H9 (cell line): ENCODE measurements around the gene ATAD3C. TPM values are rescaled to one million over a fixed set of nuclear protein-coding genes. Genes with fewer than 3 reads are reported as not detected.

Experiments used
- DNase-seq: peaks from one replicate; pipeline ENCODE4 v3.0.0-alpha.2; 2017
- H2AFZ ChIP-seq: one replicate; pipeline ENCODE4 v1.6.1; 2013; ENCODE audit warnings: mild to moderate bottlenecking, low read length, control low read depth, moderate library complexity
- H2AK5ac ChIP-seq: 2 replicates; pipeline ENCODE4 v1.6.1; 2013; ENCODE audit warnings: low read length, control low read depth, mixed read lengths; ENCODE audit not compliant: insufficient read length
- H2BK120ac ChIP-seq: one replicate; pipeline ENCODE4 v1.6.1; 2013; ENCODE audit warnings: low read depth, mild to moderate bottlenecking, low read length, control low read depth, inconsistent platforms; ENCODE audit not compliant: poor library complexity, severe bottlenecking
- H2BK12ac ChIP-seq: 2 replicates; pipeline ENCODE4 v1.6.1; 2013; ENCODE audit warnings: low read length, control low read depth, mixed read lengths, low read depth; ENCODE audit not compliant: insufficient read length
- H2BK15ac ChIP-seq: 2 replicates; pipeline ENCODE4 v1.6.1; 2013; ENCODE audit warnings: low read depth, low read length, control low read depth
- H2BK20ac ChIP-seq: one replicate; pipeline ENCODE4 v1.6.1; 2013; ENCODE audit warnings: low read depth, mild to moderate bottlenecking, low read length, control low read depth, inconsistent platforms; ENCODE audit not compliant: poor library complexity, severe bottlenecking
- H2BK5ac ChIP-seq: 2 replicates; pipeline ENCODE4 v1.6.1; 2013; ENCODE audit warnings: low read length, control low read depth, mixed read lengths; ENCODE audit not compliant: insufficient read length
- H3K14ac ChIP-seq: 2 replicates; pipeline ENCODE4 v1.6.1; 2013; ENCODE audit warnings: low read length, control low read depth; ENCODE audit not compliant: insufficient read depth
- H3K18ac ChIP-seq: 2 replicates; pipeline ENCODE4 v1.6.1; 2013; ENCODE audit warnings: low read depth, mild to moderate bottlenecking, mixed read lengths, low read length, control low read depth; ENCODE audit not compliant: insufficient read length
- H3K23ac ChIP-seq: 2 replicates; pipeline ENCODE4 v1.6.1; 2013; ENCODE audit warnings: low read length, control low read depth, mixed read lengths, low read depth; ENCODE audit not compliant: insufficient read length
- H3K23me2 ChIP-seq: 2 replicates; pipeline ENCODE4 v1.6.1; 2013; ENCODE audit warnings: low read depth, mild to moderate bottlenecking, mixed read lengths, low read length, control low read depth; ENCODE audit not compliant: insufficient read length, poor library complexity, severe bottlenecking
- H3K27ac ChIP-seq: 2 replicates; pipeline ENCODE4 v1.5.1; 2013; ENCODE audit warnings: low read length, control low read depth, mixed read lengths, low read depth; ENCODE audit not compliant: insufficient read length
- H3K27me3 ChIP-seq: 2 replicates; pipeline ENCODE4 v1.6.1; 2013; ENCODE audit warnings: low read length, control low read depth, inconsistent platforms; ENCODE audit not compliant: insufficient read depth
- H3K4ac ChIP-seq: 2 replicates; pipeline ENCODE4 v1.6.1; 2013; ENCODE audit warnings: low read depth, mild to moderate bottlenecking, control low read depth, inconsistent platforms, low read length, moderate library complexity
- H3K4me1 ChIP-seq: 2 replicates; pipeline ENCODE4 v1.6.1; 2013; ENCODE audit warnings: low read length, control low read depth, inconsistent platforms; ENCODE audit not compliant: insufficient read depth
- H3K4me2 ChIP-seq: 2 replicates; pipeline ENCODE4 v1.6.1; 2013; ENCODE audit warnings: low read length, control low read depth, mixed read lengths; ENCODE audit not compliant: insufficient read length, insufficient read depth
- H3K56ac ChIP-seq: 2 replicates; pipeline ENCODE4 v1.6.1; 2013; ENCODE audit warnings: low read depth, mild to moderate bottlenecking, mixed read lengths, low read length, control low read depth; ENCODE audit not compliant: insufficient read length
- H3K79me1 ChIP-seq: 2 replicates; pipeline ENCODE4 v1.6.1; 2013; ENCODE audit warnings: low read depth, mild to moderate bottlenecking, moderate library complexity, low read length, control low read depth, inconsistent platforms; ENCODE audit not compliant: insufficient read depth, poor library complexity, severe bottlenecking
- H3K79me2 ChIP-seq: 2 replicates; pipeline ENCODE4 v1.6.1; 2013; ENCODE audit warnings: low read length, control low read depth, inconsistent platforms; ENCODE audit not compliant: insufficient read depth
- H3K9ac ChIP-seq: 2 replicates; pipeline ENCODE4 v1.6.1; 2013; ENCODE audit warnings: low read length, control low read depth, mixed read lengths; ENCODE audit not compliant: insufficient read length; ENCODE audit errors: extremely low read depth
- H3K9me3 ChIP-seq: one replicate; pipeline ENCODE4 v1.6.1; 2013; ENCODE audit warnings: low read depth, low read length, inconsistent platforms; ENCODE audit not compliant: control insufficient read depth
- H3T11ph ChIP-seq: one replicate; pipeline ENCODE4 v1.6.1; 2013; ENCODE audit warnings: mild to moderate bottlenecking, low read length, control low read depth, inconsistent platforms
- H4K20me1 ChIP-seq: one replicate; pipeline ENCODE4 v1.6.1; 2013; ENCODE audit not compliant: control insufficient read depth, insufficient read length, insufficient read depth
- H4K5ac ChIP-seq: 2 replicates; pipeline ENCODE4 v1.6.1; 2013; ENCODE audit warnings: low read depth, mild to moderate bottlenecking, mixed read lengths, low read length, control low read depth; ENCODE audit not compliant: insufficient read length
- H4K8ac ChIP-seq: replicated peaks from 2 replicates; pipeline ENCODE4 v1.6.1; 2013; ENCODE audit warnings: low read length, control low read depth, mixed read lengths, low read depth; ENCODE audit not compliant: insufficient read length
- H4K91ac ChIP-seq: 2 replicates; pipeline ENCODE4 v1.6.1; 2013; ENCODE audit warnings: low read depth, mild to moderate bottlenecking, moderate library complexity, mixed read lengths, low read length, control low read depth; ENCODE audit not compliant: insufficient read length
- H3K27ac Mint-ChIP-seq, 3 experiments: 2 replicates in 2 of 3; 3 replicates in 1 of 3; pipeline ENCODE4 v1.8.0; 2020 to 2021; ENCODE audit warnings: mixed read lengths in 3 of 3, mild to moderate bottlenecking in 1 of 3, moderate library complexity in 1 of 3
- H3K27me3 Mint-ChIP-seq: 2 replicates; pipeline ENCODE4 v1.8.0; 2021; ENCODE audit warnings: low read depth, mild to moderate bottlenecking, moderate library complexity, mixed read lengths
- H3K36me3 Mint-ChIP-seq, 3 experiments: 2 replicates in 2 of 3; 3 replicates in 1 of 3; pipeline ENCODE4 v1.8.0; 2020 to 2021; ENCODE audit warnings: low read depth in 3 of 3, mixed read lengths in 3 of 3; ENCODE audit not compliant: insufficient read depth in 1 of 3
- H3K4me1 Mint-ChIP-seq, 2 experiments: 2 replicates each; pipeline ENCODE4 v1.8.0; 2020; ENCODE audit warnings: mixed read lengths in 2 of 2
- H3K4me3 Mint-ChIP-seq, 2 experiments: 2 replicates in 1 of 2; 3 replicates in 1 of 2; pipeline ENCODE4 v1.8.0; 2020 to 2021; ENCODE audit warnings: mild to moderate bottlenecking in 2 of 2, mixed read lengths in 2 of 2, moderate library complexity in 1 of 2
- H3K9me3 Mint-ChIP-seq, 2 experiments: 2 replicates in 1 of 2; 3 replicates in 1 of 2; pipeline ENCODE4 v1.8.0; 2020; ENCODE audit warnings: mild to moderate bottlenecking in 2 of 2, mixed read lengths in 2 of 2, moderate library complexity in 1 of 2
- CTCF ChIP-seq: fragments of 200-600 bp; sonication (generic); conservative IDR thresholded peaks from 3 replicates; pipeline ENCODE4 v1.8.0; 2021; ENCODE audit warnings: antibody characterized with exemption, mild to moderate bottlenecking
- WGBS: extraction: QIAGEN DNeasy Blood & Tissue Kit; methylation state at CpG from one replicate; pipeline ENCODE4 v1.1.7; 2013; ENCODE audit warnings: missing lambda C conversion rate, low lambda C conversion rate, mixed read lengths; ENCODE audit not compliant: insufficient read length; ENCODE audit errors: extremely low coverage; 5-methylcytosine and 5-hydroxymethylcytosine counted together
- total RNA-seq: library from RNA; stranded (reverse); gene quantifications from 2 replicates; pipeline ENCODE4 v1.2.1, GENCODE V29; 2021

ATAD3C gene
- total RNA-seq, 1 experiment from 2014 or later, result 7.7 TPM

DNA sequence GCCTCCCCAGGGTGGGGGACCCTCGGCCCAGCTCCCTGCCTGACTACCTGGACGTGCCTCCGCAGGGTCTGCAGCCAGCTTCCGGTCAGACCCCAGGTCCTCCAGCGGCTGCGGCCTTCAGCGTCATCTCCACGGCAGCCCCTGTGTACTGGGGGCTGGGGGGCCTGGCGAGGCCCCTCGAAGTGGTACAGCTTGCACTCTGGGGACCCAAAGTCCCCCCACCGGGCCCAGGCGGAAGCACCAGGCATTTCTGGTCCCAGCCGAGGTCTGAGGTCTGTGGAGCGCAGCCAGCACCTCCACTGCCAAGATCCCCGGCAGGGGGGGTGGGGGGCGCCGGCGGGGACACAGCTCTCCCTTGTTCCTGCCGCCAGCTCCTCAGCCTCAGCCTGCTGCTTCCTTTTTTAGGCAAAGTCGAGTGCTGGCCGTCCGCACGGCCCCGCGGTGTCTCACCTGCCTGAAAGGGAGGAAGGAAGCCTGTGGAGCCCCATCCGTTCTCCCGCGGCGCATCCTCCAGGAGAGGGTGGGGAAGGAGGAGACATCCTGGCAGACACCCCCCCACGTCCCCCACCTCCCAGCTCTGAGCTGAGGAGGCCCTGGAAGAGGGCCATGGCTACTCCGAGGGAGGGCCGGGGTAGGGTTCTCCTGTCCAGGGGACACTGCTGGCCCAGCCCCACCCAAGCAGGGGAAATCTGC lies 15.2 kb upstream of the ATAD3C start:
- H3K9ac ChIP-seq, result no peak overlapping the region
- H3K27me3 Mint-ChIP-seq, result no peaks in the 10 kb centered on the region
- H4K5ac ChIP-seq, result no peak overlapping the region
- no peak overlapping the region for H3K56ac ChIP-seq
- H3K4me3 Mint-ChIP-seq, result peak overlapping the region; percentile 64 to 81; a peak in 4 of 5 replicates
- H3K4me1 Mint-ChIP-seq, result peaks cover 31 to 46% of the 10 kb centered on the region in 2 experiments
- no peak overlapping the region for H3K23ac ChIP-seq
- no peak overlapping the region for H2BK12ac ChIP-seq
- no peaks in the 10 kb centered on the region for H3K36me3 Mint-ChIP-seq
- no peak overlapping the region for H3T11ph ChIP-seq
- H3K4ac ChIP-seq, result no peak overlapping the region
- peak overlapping the region; percentile 59 for H3K4me2 ChIP-seq
- H3K27ac ChIP-seq, result no peak overlapping the region
- H3K27ac Mint-ChIP-seq, result peak overlapping the region in 1 of 3 experiments; percentile 57; a peak in 1 of 7 replicates
- DNase-seq, result peak; percentile 76
- no peaks in the 10 kb centered on the region for H3K9me3 ChIP-seq
- peak overlapping the region; percentile 39; the same call in 1 of the 2 replicates for H3K14ac ChIP-seq
- H4K8ac ChIP-seq, result no peak overlapping the region
- TF ChIP-seq CTCF, result no peak
- H2BK120ac ChIP-seq, result no peak overlapping the region
- H3K79me1 ChIP-seq, result no peaks in the 10 kb centered on the region
- H4K91ac ChIP-seq, result no peak overlapping the region
- H2AK5ac ChIP-seq, result no peak overlapping the region
- no peak overlapping the region for H2BK15ac ChIP-seq
- H2AFZ ChIP-seq, result no peak overlapping the region
- peaks cover 2% of the 10 kb centered on the region; the same call in 1 of the 2 replicates for H3K79me2 ChIP-seq
- H3K23me2 ChIP-seq, result peaks cover 10% of the 10 kb centered on the region
- H3K4me1 ChIP-seq, result peaks cover 2% of the 10 kb centered on the region; the same call in 1 of the 2 replicates
- H3K18ac ChIP-seq, result peak overlapping the region; percentile 22
- H3K9me3 Mint-ChIP-seq, result no peaks in the 10 kb centered on the region
- no peak overlapping the region for H2BK5ac ChIP-seq
- no peaks in the 10 kb centered on the region for H3K27me3 ChIP-seq
- no peak overlapping the region for H2BK20ac ChIP-seq
- H4K20me1 ChIP-seq, result no peaks in the 10 kb centered on the region
- no CpG with 5 or more reads among the region's 32 CpGs for WGBS
